ENCODE data around the gene SLC49A4. TPM values are rescaled to one million over a fixed set of nuclear protein-coding genes. Genes with fewer than 3 reads are reported as not detected.

SLC49A4 gene
- total RNA-seq, 1 experiment from 2014 or later = 14.1 TPM

- H3K4me1 ChIP-seq (ENCODE audit: insufficient read depth, low read length, poor library complexity, severe bottlenecking) = no peaks in the 10 kb centered on the region
- CTCF ChIA-PET = no interaction called here
- H3K9me3 ChIP-seq (ENCODE audit: low read depth, low read length, poor library complexity, severe bottlenecking) = no peaks in the 10 kb centered on the region
- peaks cover 3% of the 10 kb centered on the region for H3K27me3 ChIP-seq (replicated peaks; ENCODE audit: insufficient read depth, low read depth, low read length, poor library complexity)
- no TSS peak for BruUV-seq (replicated peaks)
- H3K27ac ChIP-seq (ENCODE audit: low read depth, low read length, poor library complexity, severe bottlenecking) = no peak overlapping the region
- TF ChIP-seq CTCF (conservative IDR thresholded peaks at IDR 0.05; ENCODE audit: low read depth, low read length) (no peak), EZH2 (IDR thresholded peaks at IDR 0.05; ENCODE audit: borderline replicate concordance, low read depth, low read length, poor library complexity, severe bottlenecking) (no peak)
- POLR2A ChIA-PET (ENCODE audit: low non-redundant PET) = no interaction called here
- DNase-seq (ENCODE audit: low spot score) = no peak
- H3K4me3 ChIP-seq (ENCODE audit: low read depth, low read length, poor library complexity, severe bottlenecking) = no peak overlapping the region
- intact Hi-C loops (cut with micrococcal nuclease; ENCODE audit: unreplicated experiment) = no loop called here
- H3K36me3 ChIP-seq (ENCODE audit: insufficient read depth, low read length, poor library complexity, severe bottlenecking) = no peaks in the 10 kb centered on the region
Observed at GRCh38 chr3:122892118-122892960, 97.5 kb downstream of the SLC49A4 start.

GRCh38 chr3:122893282-122893681 lies 98.4 kb downstream of the SLC49A4 start:
- CTCF ChIA-PET = no interaction called here
- intact Hi-C loops (cut with micrococcal nuclease; ENCODE audit: unreplicated experiment) = no loop called here
- H3K27me3 ChIP-seq (replicated peaks; ENCODE audit: insufficient read depth, low read depth, low read length, poor library complexity) = peaks cover 6% of the 10 kb centered on the region

More at GRCh38 chr3:122893282-122893681, 98.4 kb downstream of the SLC49A4 start:
- POLR2A ChIA-PET (ENCODE audit: low non-redundant PET) = no interaction called here
- H3K4me3 ChIP-seq (ENCODE audit: low read depth, low read length, poor library complexity, severe bottlenecking) = no peak overlapping the region
- TF ChIP-seq CTCF (conservative IDR thresholded peaks at IDR 0.05; ENCODE audit: low read depth, low read length) (no peak), EZH2 (IDR thresholded peaks at IDR 0.05; ENCODE audit: borderline replicate concordance, low read depth, low read length, poor library complexity, severe bottlenecking) (no peak)
- no peak for DNase-seq (ENCODE audit: low spot score)
- no peaks in the 10 kb centered on the region for H3K36me3 ChIP-seq (ENCODE audit: insufficient read depth, low read length, poor library complexity, severe bottlenecking)
- no TSS peak for BruUV-seq (replicated peaks)
- no peaks in the 10 kb centered on the region for H3K4me1 ChIP-seq (ENCODE audit: insufficient read depth, low read length, poor library complexity, severe bottlenecking)
- no peak overlapping the region for H3K27ac ChIP-seq (ENCODE audit: low read depth, low read length, poor library complexity, severe bottlenecking)
- H3K9me3 ChIP-seq (ENCODE audit: low read depth, low read length, poor library complexity, severe bottlenecking) = no peaks in the 10 kb centered on the region
